ENCODE data around the gene AP2A1.

Gene AP2A1

DNA sequence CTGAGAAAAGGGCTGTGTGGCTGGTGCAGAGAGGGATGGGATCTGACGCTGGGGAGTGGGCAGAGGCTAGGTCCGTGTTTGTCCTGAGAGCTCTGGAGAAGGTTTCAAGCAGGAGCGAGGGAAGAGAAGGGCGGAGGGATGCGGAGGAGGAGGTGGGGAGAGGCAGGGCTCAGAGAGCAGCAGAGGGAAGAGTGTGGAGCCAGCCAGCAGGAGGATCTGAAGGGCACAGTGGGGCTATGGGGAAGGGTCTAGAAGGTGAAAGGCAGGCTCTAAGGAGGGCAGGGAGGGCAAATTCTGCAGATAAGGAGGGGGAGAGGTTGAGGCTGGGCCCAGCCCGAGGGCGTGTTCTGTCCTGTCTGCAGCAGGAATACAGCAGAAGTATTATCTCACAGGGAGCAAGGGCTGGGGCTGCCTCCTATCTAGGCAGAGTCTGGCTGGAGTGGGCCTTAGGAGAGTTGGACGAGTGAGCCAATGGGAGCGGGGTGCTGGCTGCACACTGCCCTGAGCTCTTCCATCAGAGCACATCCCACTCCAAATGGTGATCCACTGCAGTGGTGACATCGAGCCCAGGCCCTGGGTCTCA is 6.1 kb downstream of the AP2A1 start:
- DNase-seq (ENCODE audit: insufficient read length, low spot score) (no peak), FAIRE-seq (no peak)
- TF ChIP-seq, protein P1, sequence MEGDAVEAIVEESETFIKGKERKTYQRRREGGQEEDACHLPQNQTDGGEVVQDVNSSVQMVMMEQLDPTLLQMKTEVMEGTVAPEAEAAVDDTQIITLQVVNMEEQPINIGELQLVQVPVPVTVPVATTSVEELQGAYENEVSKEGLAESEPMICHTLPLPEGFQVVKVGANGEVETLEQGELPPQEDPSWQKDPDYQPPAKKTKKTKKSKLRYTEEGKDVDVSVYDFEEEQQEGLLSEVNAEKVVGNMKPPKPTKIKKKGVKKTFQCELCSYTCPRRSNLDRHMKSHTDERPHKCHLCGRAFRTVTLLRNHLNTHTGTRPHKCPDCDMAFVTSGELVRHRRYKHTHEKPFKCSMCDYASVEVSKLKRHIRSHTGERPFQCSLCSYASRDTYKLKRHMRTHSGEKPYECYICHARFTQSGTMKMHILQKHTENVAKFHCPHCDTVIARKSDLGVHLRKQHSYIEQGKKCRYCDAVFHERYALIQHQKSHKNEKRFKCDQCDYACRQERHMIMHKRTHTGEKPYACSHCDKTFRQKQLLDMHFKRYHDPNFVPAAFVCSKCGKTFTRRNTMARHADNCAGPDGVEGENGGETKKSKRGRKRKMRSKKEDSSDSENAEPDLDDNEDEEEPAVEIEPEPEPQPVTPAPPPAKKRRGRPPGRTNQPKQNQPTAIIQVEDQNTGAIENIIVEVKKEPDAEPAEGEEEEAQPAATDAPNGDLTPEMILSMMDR (IDR thresholded peaks at IDR 0.05; ENCODE audit: insufficient read depth, missing control alignments) = no peak

DNA sequence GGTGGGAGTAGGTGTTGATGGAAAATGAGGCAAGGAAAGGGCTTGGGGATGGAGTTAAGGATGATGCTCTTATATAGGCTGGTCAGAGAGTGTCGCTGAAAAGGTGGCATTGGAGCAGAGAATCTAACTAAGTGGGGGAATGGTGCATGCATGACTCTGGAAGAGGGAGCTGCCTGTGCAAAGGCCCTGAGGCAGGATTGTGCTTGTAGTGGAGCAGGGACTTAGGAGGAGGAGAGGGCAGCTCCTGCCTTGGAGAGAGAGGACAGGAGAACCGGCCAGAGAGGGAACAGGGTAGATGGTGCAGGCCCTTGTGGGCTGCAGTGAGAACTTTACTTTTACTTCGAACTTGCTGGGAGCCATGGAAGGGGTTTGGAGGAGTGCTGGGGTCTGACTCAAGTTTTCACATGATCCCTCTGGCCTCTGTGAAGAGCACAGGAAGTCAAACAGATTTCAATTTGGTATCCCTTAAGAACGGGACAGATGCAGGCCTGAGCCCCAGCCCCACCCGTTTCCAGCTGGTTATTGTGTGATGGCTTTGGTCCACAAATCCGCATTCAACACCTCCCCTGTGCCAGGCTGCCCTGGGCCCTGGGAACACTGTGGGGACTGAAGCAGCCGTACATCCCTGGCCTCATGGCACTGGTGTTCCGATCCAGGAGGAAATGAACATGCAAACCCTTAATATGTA is 7.0 kb downstream of the AP2A1 start:
- TF ChIP-seq, protein P1 (IDR thresholded peaks at IDR 0.05; ENCODE audit: insufficient read depth, missing control alignments) = no peak
- FAIRE-seq (no peak), DNase-seq (ENCODE audit: insufficient read length, low spot score) (no peak)

DNA sequence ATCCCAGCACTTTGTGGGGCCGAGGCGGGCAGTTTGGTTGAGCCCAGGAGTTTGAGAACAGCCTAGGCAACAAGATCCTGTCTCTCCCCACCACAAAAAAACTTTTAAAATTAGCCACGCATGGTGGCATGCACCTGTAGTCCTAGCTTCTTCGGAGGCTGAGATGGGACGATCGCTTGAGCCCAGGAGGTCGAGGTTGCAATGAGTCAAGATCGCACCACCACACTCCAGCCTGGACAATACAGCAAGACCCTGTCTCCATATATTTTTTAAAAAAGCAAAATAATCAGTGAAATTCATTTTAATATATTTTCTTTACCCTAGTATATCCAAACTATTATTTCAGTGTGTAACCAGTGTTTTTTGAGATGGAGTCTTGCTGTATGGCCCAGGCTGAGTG is 8.2 kb downstream of the AP2A1 start:
- TF ChIP-seq, protein P1 (IDR thresholded peaks at IDR 0.05; ENCODE audit: insufficient read depth, missing control alignments) = no peak
- FAIRE-seq (no peak), DNase-seq (ENCODE audit: insufficient read length, low spot score) (no peak)

DNA sequence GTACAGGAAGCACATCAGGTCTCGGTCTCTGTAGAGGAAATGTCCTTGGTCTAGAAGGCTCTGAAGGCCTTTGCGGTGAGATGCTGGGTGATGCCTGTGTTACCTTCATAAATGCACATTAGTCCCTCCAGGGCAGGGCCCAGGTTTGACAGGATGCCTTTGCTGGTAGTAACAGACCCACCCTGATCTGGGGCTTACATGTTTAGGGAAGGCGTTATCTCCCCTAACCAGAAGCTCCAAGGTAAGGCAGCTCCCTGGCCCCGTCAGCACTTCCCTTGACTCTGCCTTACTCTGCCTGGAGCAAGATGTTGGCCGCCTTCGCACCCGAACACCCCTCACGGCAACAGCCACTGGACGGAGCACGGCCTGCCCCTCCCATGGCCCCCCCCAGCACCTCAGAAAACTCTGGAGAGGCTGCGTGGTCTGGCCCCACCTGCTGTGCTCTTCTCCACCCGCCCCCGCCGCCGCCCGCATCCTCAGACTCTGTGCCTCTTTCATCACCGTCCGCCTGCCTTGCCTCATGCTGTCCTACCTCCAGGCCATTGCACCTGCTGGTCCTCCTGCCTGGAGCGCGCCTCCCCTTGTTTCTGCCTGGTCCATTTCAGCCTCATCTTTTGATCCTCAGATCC is 9.1 kb downstream of the AP2A1 start:
- DNase-seq (ENCODE audit: insufficient read length, low spot score) (no peak), FAIRE-seq (no peak)
- TF ChIP-seq, protein P1 (IDR thresholded peaks at IDR 0.05; ENCODE audit: insufficient read depth, missing control alignments) = no peak

DNA sequence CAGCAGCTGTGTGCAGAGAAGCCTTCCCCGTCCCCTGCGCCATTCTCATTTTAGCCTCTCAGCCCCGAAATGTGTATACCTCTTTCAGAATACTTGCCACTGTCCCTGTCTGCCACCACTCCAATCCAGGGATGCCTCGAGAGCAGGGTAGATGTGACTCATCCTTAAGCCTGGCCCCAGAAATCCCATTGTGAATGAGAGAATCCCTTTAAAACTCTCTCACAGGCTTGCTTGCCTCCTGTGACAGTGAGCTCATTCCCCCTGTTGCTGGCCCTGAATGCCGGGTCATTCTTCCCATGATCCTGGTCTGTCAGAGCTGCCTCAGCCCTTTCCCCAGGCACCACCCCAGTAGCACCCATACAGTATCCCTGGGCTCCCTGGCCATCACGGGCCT is 9.6 kb downstream of the AP2A1 start:
- no peak for DNase-seq (ENCODE audit: insufficient read length, low spot score)
- FAIRE-seq = no peak
- TF ChIP-seq, protein P1 (IDR thresholded peaks at IDR 0.05; ENCODE audit: insufficient read depth, missing control alignments) = no peak

DNA sequence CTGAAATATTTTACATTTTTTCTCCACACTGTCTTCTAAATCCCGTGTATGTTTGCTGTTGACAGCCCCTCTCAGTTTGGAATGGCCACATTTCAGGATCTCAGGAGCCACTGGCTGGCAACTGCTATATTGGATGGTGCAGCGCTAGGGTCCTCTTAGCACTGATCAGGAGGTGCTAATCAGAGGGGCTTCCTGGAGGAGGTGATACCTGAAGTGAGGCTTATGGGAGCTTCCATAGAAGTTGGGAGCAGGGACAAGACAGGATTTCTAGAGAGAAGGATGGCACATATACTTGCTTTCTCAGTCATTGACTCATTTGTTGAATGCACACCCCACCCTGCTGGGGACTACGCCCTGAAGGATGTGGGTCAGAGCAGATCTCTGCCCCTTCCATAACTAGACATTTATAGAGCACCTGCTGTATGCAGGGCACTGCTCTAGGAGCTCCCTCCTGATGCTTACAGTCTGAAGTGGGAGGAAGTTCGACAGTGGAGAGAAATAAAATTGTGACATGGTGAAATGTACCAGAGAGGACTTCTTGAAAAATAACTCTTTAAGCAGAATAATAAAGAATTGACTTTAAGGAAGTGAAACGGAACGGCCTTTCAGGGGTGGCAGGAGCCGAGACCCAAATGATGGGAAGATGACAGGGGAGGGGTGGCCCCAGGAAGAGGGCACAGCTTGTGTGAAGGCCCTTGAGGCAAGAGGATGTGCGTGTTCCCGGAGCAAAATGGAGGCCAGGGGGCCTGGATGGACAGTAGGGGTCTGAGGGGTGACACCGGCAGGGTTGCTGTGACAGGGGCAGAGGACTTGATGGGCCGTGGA is 13.1 kb downstream of the AP2A1 start:
- no peak for DNase-seq (ENCODE audit: insufficient read length, low spot score)
- no peak for FAIRE-seq
- TF ChIP-seq, protein P1 (IDR thresholded peaks at IDR 0.05; ENCODE audit: insufficient read depth, missing control alignments) = no peak
